GM23338 (cell line): Measurements from ENCODE around the gene CHKB.

Source experiments
- CREB1 ChIP-seq: fragments of 250-450 bp; sonication (Bioruptor Pico); IDR thresholded peaks from 2 replicates; pipeline ENCODE4 v1.5.0; 2020; ENCODE audit warnings: low read depth, mild to moderate bottlenecking, moderate library complexity
- CTCF ChIP-seq, 2 experiments: fragments of 200-600 bp in 1 of 2; sonication (generic) in 1 of 2; conservative IDR thresholded peaks; 2 replicates each; pipeline versions ENCODE4 v1.5.1 to v1.6.1; 2016 to 2017; ENCODE audit warnings: antibody characterized with exemption in 2 of 2, low read depth in 2 of 2, mild to moderate bottlenecking in 2 of 2, moderate library complexity in 1 of 2
- ETS1 ChIP-seq: IDR thresholded peaks from 2 replicates; pipeline ENCODE4 v1.6.1; 2016; ENCODE audit warnings: antibody characterized with exemption
- EZH2 ChIP-seq: fragments of 200-600 bp; sonication (generic); IDR thresholded peaks from one replicate; pipeline ENCODE4 v1.8.0; 2017; ENCODE audit warnings: antibody characterized with exemption, mild to moderate bottlenecking, low read depth; ENCODE audit not compliant: unreplicated experiment
- EZH2phosphoT487 ChIP-seq: fragments of 200-600 bp; sonication (generic); IDR thresholded peaks from one replicate; pipeline ENCODE4 v1.8.1; 2018; ENCODE audit warnings: antibody characterized with exemption; ENCODE audit not compliant: unreplicated experiment
- JUNB ChIP-seq: IDR thresholded peaks from one replicate; pipeline ENCODE4 v1.6.1; 2016; ENCODE audit warnings: antibody characterized with exemption; ENCODE audit not compliant: unreplicated experiment
- NANOG ChIP-seq: IDR thresholded peaks from 2 replicates; pipeline ENCODE4 v1.6.1; 2016; ENCODE audit warnings: antibody characterized with exemption, borderline replicate concordance
- POLR2AphosphoS5 ChIP-seq: IDR thresholded peaks from 2 replicates; pipeline ENCODE4 v1.6.1; 2016; ENCODE audit warnings: antibody characterized with exemption, low read depth
- REST ChIP-seq: IDR thresholded peaks from one replicate; pipeline ENCODE4 v1.6.1; 2018; ENCODE audit warnings: antibody characterized with exemption; ENCODE audit not compliant: unreplicated experiment
- ZNF114 ChIP-seq: fragments of 250-450 bp; sonication (Bioruptor Pico); IDR thresholded peaks from 2 replicates; pipeline ENCODE4 v1.5.0; 2020; ENCODE audit warnings: mild to moderate bottlenecking, moderate library complexity
- ZNF331 ChIP-seq: fragments of 250-450 bp; sonication (Bioruptor Pico); IDR thresholded peaks from 2 replicates; pipeline ENCODE4 v1.5.0; 2020; ENCODE audit warnings: low read depth, mild to moderate bottlenecking, moderate library complexity
- ZNF462 ChIP-seq: fragments of 250-450 bp; sonication (Bioruptor Pico); IDR thresholded peaks from 2 replicates; pipeline ENCODE4 v1.5.0; 2020; ENCODE audit warnings: mild to moderate bottlenecking, moderate library complexity

- TF ChIP-seq CTCF (conservative IDR thresholded peaks at IDR 0.05; ENCODE audit: low read depth in 2 of 2) = no peak
- TF ChIP-seq POLR2AphosphoS5 = no peak
- TF ChIP-seq ETS1 = no peak
- no peak for TF ChIP-seq EZH2phosphoT487
- TF ChIP-seq EZH2 = no peak
- TF ChIP-seq REST = no peak
- TF ChIP-seq ZNF114 (CRISPR knock-in tag) = no peak
- TF ChIP-seq ZNF331 = no peak
- no peak for TF ChIP-seq JUNB
- TF ChIP-seq NANOG = no peak
- TF ChIP-seq CREB1 = no peak
- TF ChIP-seq ZNF462 (CRISPR knock-in tag) = no peak
Observed at GRCh38 chr22:50569896-50570535, 12.6 kb downstream of the CHKB start.
